Subcutaneous abdominal adipose tissue (tissue), 5 donors: ENCODE data around the gene ITGB1.
A peak's percentile ranks its signal among the peaks of the same experiment; 100 is the strongest.

ENCODE experiments used
- H3K27ac ChIP-seq: one replicate; pipeline ENCODE4 v1.7.0; 2013; ENCODE audit warnings: low read depth, mild to moderate bottlenecking, inconsistent platforms, low read length, moderate library complexity
- H3K27me3 ChIP-seq, 5 donors: one replicate each; pipeline ENCODE4 v1.7.0; 2013; ENCODE audit warnings: low read length in 5 of 5, inconsistent platforms in 1 of 5; ENCODE audit not compliant: control insufficient read depth in 5 of 5, insufficient read depth in 4 of 5
- H3K36me3 ChIP-seq, 5 donors: one replicate each; pipeline ENCODE4 v1.7.0; 2013; ENCODE audit warnings: low read length in 5 of 5; ENCODE audit not compliant: control insufficient read depth in 5 of 5, insufficient read depth in 5 of 5
- H3K4me1 ChIP-seq, 5 donors: one replicate each; pipeline ENCODE4 v1.7.0; 2013; ENCODE audit warnings: low read length in 5 of 5, mild to moderate bottlenecking in 3 of 5, moderate library complexity in 1 of 5; ENCODE audit not compliant: control insufficient read depth in 5 of 5, insufficient read depth in 5 of 5
- H3K4me3 ChIP-seq, 5 donors: one replicate each; pipeline ENCODE4 v1.7.0; 2013; ENCODE audit warnings: low read length in 5 of 5, low read depth in 1 of 5
- H3K9ac ChIP-seq, 5 donors: one replicate each; pipeline ENCODE4 v1.7.0; 2013; ENCODE audit warnings: low read length in 5 of 5, mild to moderate bottlenecking in 4 of 5, moderate library complexity in 3 of 5
- H3K9me3 ChIP-seq, 5 donors: one replicate each; pipeline ENCODE4 v1.7.0; 2013; ENCODE audit warnings: low read length in 5 of 5; ENCODE audit not compliant: control insufficient read depth in 5 of 5
- donor health status: healthy.
- donor health status: healthy.
- donor health status: healthy.
- donor health status: healthy.
- donor health status: healthy.

ITGB1 gene

DNA sequence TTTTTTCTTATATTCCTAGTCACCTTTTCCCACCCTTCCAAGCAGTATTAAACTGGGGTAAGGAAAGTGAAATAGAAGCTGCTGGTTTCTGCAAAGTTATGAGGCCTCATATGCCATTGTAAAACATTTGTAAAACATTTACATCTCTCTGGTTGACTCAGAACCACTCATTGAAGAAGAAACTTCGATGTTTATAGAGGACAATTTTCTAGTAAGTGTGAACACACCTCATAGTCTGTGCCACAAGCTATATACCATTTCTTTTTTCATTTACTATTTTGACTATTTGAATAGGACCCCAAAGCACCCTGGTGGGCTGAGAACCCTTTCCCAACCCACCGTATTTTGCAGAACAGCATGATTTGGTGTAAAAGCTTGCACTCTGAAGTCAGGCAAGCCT, 12.9 kb upstream of the ITGB1 start:
- Histone ChIP-seq H3K4me3 (no peak overlapping the region), H3K9ac (no peak overlapping the region), H3K9me3 (no peaks in the 10 kb centered on the region), H3K27me3 (no peaks in the 10 kb centered on the region), H3K4me1 (no peaks in the 10 kb centered on the region), H3K27ac (no peak overlapping the region), H3K36me3 (no peaks in the 10 kb centered on the region)

DNA sequence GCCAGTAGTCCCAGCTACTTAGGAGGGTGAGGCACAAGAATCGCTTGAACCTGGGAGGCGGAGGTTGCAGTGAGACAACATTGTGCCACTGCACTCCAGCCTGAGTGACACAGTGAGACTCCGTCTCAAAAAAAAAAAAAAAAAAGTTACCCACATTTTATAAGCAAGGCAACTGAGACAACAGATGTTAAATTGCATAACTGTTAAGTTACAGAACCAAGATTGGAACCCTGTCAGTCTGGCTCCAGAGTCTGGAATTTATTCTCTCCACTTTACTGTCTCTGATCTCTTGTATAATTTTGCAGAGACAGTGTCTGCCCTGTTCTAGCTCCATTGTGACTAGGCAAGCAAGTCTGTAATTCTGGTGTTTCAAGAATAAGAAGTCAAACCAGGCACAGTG, 6.2 kb upstream of the ITGB1 start:
- Histone ChIP-seq H3K36me3 (no peaks in the 10 kb centered on the region), H3K27me3 (no peaks in the 10 kb centered on the region), H3K9me3 (no peaks in the 10 kb centered on the region), H3K9ac (no peak overlapping the region), H3K4me1 (peaks cover 0 to 39% (median 36%) of the 10 kb centered on the region in 5 donors), H3K4me3 (no peak overlapping the region), H3K27ac (peak overlapping the region; percentile 56)

GRCh38 chr10:32963096-32963495, 5.1 kb upstream of the ITGB1 start:
- Histone ChIP-seq H3K9me3 (no peaks in the 10 kb centered on the region), H3K36me3 (no peaks in the 10 kb centered on the region), H3K4me1 (peaks cover 0 to 44% (median 42%) of the 10 kb centered on the region in 5 donors), H3K27ac (peak overlapping the region; percentile 73), H3K4me3 (no peak overlapping the region), H3K27me3 (no peaks in the 10 kb centered on the region), H3K9ac (no peak overlapping the region)

- H3K4me1 ChIP-seq, result peaks cover 0 to 44% (median 42%) of the 10 kb centered on the region in 5 donors
- no peak overlapping the region for H3K4me3 ChIP-seq
- no peaks in the 10 kb centered on the region for H3K36me3 ChIP-seq
- H3K27me3 ChIP-seq, result no peaks in the 10 kb centered on the region
- peak overlapping the region; percentile 73 for H3K27ac ChIP-seq
- H3K9ac ChIP-seq, result no peak overlapping the region
- H3K9me3 ChIP-seq, result no peaks in the 10 kb centered on the region
These were observed 4.5 kb upstream of the ITGB1 start for GRCh38 chr10:32962521-32962920.

- Histone ChIP-seq H3K9me3 (no peaks in the 10 kb centered on the region), H3K27ac (peak overlapping the region; percentile 73), H3K9ac (peak overlapping the region in 2 of 5 donors; percentile 0 to 40), H3K4me1 (peaks cover 0 to 47% (median 43%) of the 10 kb centered on the region in 5 donors), H3K36me3 (no peaks in the 10 kb centered on the region), H3K27me3 (no peaks in the 10 kb centered on the region), H3K4me3 (no peak overlapping the region)
These were observed 3.9 kb upstream of the ITGB1 start for GRCh38 chr10:32961895-32962369.

- H3K9ac ChIP-seq, result peak overlapping the region in 2 of 5 donors; percentile 0 to 40
- H3K9me3 ChIP-seq, result no peaks in the 10 kb centered on the region
- H3K27me3 ChIP-seq, result no peaks in the 10 kb centered on the region
- peak overlapping the region; percentile 73 for H3K27ac ChIP-seq
- no peak overlapping the region for H3K4me3 ChIP-seq
- no peaks in the 10 kb centered on the region for H3K36me3 ChIP-seq
- peaks cover 0 to 52% (median 48%) of the 10 kb centered on the region in 5 donors for H3K4me1 ChIP-seq
These were observed 3.4 kb upstream of the ITGB1 start for GRCh38 chr10:32961343-32961894.

- peak overlapping the region in 3 of 5 donors; percentile 91 to 94 (median 92) for H3K4me3 ChIP-seq
- H3K27me3 ChIP-seq, result no peaks in the 10 kb centered on the region
- peak overlapping the region; percentile 98 for H3K27ac ChIP-seq
- peaks cover 0 to 65% (median 61%) of the 10 kb centered on the region in 5 donors for H3K4me1 ChIP-seq
- H3K36me3 ChIP-seq, result no peaks in the 10 kb centered on the region
- H3K9me3 ChIP-seq, result no peaks in the 10 kb centered on the region
- no peak overlapping the region for H3K9ac ChIP-seq
These were observed 2.0 kb upstream of the ITGB1 start for GRCh38 chr10:32960022-32960421.

- H3K4me1 ChIP-seq, result peaks cover 0 to 69% (median 65%) of the 10 kb centered on the region in 5 donors
- H3K9me3 ChIP-seq, result no peaks in the 10 kb centered on the region
- no peaks in the 10 kb centered on the region for H3K27me3 ChIP-seq
These were observed 1.2 kb upstream of the ITGB1 start for GRCh38 chr10:32959006-32959920.

GRCh38 chr10:32957341-32958084, 517 bp downstream of the ITGB1 start:
- Histone ChIP-seq H3K4me1 (peaks cover 0 to 74% (median 70%) of the 10 kb centered on the region in 5 donors), H3K36me3 (no peaks in the 10 kb centered on the region), H3K9ac (peak overlapping the region; percentile 56 to 99 (median 95)), H3K27me3 (no peaks in the 10 kb centered on the region), H3K9me3 (no peaks in the 10 kb centered on the region), H3K27ac (peak overlapping the region; percentile 98), H3K4me3 (peak overlapping the region; percentile 72 to 95 (median 89))

More at GRCh38 chr10:32959006-32959920, 1.2 kb upstream of the ITGB1 start:
- H3K4me3 ChIP-seq, result peak overlapping the region; percentile 91 to 95 (median 92)
- peak overlapping the region; percentile 83 to 99 (median 98) for H3K9ac ChIP-seq
- H3K27ac ChIP-seq, result peak overlapping the region; percentile 98
- no peaks in the 10 kb centered on the region for H3K36me3 ChIP-seq
